Measurements from ENCODE around the gene GFRA3.
A peak's percentile ranks its signal among the peaks of the same experiment; 100 is the strongest.
"Not testable (repeated sequence)": the region's sequence is repeated elsewhere in the genome, so short reads cannot be mapped to it uniquely, and the experiment has no call there.

Gene GFRA3, protein sequence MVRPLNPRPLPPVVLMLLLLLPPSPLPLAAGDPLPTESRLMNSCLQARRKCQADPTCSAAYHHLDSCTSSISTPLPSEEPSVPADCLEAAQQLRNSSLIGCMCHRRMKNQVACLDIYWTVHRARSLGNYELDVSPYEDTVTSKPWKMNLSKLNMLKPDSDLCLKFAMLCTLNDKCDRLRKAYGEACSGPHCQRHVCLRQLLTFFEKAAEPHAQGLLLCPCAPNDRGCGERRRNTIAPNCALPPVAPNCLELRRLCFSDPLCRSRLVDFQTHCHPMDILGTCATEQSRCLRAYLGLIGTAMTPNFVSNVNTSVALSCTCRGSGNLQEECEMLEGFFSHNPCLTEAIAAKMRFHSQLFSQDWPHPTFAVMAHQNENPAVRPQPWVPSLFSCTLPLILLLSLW

DNA sequence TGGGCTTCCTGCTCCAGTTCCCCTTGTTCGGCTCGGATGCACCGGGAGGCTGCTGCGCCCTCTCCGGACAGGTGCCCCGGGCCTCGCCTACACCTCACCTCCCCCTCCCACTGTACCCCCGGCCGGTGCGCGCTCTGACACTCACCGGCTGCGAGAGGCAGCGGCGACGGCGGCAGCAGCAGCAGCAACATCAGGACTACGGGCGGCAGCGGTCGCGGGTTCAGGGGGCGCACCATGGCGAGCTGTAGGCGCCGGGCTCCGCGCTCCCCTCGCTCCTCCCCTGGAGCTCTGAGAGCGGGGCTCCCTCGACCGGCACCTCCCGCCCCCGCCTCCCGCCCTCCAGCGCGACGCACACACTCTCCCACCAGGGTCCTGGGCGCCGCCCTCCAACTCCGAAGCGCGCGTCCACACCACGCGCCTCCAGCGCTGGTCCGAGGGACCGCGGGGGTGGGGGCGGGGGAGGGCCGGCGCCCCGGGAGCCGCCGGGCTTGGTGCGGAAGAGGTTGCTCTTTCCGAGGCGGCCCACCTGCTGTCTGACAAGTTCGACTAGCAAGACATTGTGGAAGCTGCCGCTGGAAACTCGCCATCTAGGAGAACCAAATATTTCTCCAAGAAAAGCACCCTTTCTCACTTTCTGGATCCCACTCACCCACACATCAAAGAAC is at the start of gene GFRA3:
GFRA3 (minus strand) TSS at position 433 of the 665 bp plus-strand sequence; CDS start at position 236, 197 bp downstream.
- peak; percentile 4 for DNase-seq

DNA sequence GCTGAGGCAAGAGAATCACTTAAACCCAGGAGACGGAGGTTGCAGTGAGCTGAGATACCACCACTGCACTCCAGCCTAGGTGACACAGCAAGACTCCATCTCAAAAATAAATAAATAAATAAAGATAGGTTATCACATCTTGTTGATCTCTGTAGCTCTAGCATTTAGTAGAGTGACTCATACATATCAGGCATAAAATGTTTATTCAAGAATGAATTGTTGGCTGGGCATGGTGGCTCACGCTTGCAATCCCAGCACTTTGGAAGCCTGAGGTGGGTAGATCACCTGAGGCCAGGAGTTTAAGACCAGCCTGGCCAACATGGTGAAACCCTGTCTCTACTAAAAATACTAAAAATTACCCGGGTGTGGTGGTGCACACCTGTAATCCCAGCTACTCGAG is 43.8 kb upstream of the GFRA3 start:
- not testable (repeated sequence) for DNase-seq

DNA sequence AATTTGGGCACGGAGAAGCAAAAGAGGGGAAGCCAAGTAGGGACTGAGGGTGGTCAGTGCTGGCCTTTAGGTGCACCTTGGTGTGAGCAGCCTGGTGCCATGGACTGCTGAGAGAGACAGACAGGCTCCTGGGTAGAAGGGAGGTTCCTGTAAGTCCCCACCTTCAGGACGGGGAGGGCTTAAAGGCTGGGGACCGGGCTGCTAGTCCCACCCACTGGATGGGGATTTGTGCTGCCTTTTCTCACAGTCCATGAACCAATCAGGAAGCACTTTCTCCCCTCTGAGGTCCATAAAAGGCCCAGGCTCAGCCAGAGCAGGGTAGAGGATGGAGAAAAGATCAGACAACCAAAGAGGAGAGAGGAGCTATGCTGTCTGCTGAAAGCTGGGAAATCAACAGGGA is 41.9 kb upstream of the GFRA3 start:
- DNase-seq, result no peak

DNA sequence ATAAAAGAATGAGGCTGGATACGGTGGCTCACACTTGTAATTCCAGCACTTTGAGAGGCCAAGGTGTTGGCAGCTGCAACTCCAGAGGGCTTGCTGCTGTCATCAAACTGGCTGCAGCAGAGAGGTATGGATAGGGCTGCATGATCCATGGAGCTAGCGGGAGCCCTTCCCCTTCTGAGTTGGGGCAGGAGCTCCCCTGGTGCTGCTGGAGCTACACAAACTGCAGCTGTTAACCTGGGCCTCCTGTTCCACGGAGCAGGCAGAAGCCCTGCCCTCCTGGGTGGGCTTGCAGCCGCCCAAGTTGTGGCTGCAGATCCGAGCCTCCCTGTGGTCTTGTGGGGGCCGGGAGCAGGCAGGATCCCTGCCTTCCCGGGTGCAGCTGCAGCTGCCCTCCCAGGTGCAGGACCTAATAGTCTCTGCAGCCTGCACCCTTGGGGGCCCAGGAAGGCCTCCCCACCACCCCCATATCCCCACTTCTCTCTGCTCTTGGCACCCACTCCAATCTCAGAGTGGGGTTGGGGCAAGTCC is 41.4 kb upstream of the GFRA3 start:
- no peak for DNase-seq

DNA sequence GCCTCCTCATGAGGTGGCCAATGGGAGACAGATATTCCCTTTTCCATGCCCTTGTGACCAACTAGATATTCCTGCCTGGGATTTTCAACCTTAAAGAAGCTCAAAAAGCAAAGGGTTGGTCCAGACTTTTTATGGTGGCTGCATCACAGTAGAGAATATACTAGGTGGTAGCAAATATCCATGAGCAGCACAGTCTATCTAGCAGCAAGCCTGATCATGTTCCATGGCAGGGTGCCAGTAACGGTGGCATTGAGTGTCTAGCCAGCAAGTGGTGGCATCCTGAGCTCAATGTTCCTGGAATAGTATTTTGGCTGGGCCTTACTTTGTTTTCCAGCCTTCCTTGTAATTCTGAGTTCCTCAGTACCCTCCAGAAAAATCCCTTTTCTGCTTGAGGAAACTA is 31.4 kb upstream of the GFRA3 start:
- DNase-seq, result no peak

DNA sequence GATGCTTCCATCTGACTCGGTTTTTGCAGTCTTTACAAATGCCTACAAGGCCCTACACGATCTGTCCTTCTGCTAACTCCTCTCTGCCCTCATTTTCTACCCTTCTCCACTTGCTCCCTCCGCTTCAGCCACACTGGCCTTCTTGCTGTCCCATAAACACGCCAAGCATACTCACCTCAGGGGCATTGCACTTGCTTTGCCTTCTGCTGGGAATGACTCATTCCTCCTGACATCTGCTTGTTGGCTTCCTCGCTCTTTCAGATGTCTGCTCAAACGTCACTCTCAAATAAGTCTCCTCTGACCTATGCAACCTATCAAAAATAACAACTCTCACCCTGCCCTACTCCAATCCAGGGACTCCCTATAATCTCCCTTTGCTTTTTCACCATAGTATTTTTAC is 29.0 kb upstream of the GFRA3 start:
- DNase-seq, result no peak

DNA sequence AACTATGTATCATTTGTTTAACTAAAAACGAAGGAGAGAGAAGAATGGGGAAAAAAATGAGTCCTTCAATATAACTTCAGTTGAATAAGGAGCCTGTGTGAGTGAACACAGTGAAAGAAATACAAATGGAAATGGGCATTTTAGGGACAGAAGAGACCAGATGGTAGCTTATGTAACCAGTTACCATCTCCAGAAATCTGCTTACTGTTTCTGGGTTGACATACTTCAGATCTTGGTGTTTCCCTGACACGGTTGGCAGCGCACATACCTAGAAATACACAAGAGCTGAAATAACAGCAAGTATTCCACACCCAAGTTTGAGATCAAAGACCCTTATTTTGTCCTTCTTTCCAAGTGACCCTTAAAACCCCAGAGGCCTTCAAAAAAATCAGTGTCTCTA is 14.9 kb upstream of the GFRA3 start:
- DNase-seq, result no peak

DNA sequence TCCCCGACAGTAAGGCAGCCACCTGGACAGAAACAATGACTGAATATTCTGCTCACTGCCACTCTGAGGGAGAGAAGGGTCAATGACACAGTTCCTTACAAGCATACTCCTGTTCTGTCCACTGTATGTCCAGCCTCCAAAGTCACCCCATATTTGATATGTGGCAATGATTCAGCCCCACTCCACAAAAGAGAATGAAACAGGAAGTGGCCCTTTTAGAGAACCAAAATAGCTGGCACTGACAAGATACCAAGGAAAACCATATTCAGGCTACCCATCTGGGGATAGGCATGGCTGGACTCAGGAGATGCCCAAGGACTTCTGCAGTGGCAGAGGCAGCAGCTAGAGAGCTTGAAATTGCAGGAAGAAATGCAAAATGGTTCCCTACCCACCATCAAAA is 12.8 kb upstream of the GFRA3 start:
- no peak for DNase-seq

DNA sequence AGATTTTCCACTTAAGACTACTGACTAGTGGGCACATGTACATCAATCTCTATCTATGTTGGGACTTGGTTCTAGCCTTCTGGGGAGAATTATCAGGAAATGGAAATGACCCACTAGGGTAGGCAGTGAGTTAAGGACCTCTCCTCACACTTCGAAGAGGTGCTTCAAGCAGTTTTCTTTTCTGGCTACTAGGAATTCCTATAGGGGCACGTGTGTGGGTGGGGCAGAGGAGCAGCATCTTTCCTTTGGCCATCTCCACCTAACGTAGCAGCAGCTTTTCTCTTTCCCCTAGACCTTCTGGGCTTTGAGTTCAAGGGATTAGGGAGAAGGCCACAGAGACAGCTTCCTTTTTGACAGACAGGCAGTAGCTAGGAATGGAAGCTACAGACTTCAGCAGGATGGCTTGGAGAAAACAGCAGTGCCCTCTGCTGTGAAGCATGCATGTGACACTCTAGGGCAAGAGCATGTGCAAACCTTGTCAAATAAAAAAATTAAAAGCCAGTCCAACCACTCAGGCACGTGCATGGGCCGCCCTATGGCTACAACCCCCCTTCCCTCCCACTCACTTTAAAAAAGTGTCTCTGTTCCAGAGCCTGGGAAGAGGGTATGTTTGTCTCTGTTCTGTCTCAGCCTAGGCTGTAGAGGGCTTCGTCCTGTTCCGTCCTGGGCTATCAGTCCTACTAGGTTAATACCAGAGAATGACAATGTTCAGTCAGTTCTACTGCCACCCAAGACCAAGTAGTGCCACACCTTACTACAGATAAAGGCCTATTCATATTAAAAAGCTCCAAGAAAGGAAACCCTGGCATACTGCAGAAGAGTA is 8.7 kb upstream of the GFRA3 start:
- DNase-seq, result no peak

DNA sequence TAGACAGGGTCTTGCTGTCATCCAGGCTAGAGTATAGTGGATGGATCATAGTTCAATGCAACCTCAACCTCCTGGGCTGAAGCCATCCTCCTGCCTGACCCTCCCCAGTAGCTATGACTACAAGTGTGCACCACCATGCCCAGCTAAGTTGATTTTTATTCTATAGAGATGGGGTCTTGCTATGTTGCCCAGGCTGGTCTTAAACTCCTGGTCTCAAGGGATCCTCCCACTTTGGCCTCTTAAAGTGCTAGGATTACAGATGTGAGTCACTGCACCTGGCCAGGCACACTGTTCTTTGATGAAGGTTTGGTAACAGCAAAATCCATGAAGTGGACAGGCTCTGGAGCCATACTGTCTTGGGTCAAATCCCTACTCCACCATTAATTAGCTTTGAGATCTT is 6.5 kb upstream of the GFRA3 start:
- no peak for DNase-seq

DNA sequence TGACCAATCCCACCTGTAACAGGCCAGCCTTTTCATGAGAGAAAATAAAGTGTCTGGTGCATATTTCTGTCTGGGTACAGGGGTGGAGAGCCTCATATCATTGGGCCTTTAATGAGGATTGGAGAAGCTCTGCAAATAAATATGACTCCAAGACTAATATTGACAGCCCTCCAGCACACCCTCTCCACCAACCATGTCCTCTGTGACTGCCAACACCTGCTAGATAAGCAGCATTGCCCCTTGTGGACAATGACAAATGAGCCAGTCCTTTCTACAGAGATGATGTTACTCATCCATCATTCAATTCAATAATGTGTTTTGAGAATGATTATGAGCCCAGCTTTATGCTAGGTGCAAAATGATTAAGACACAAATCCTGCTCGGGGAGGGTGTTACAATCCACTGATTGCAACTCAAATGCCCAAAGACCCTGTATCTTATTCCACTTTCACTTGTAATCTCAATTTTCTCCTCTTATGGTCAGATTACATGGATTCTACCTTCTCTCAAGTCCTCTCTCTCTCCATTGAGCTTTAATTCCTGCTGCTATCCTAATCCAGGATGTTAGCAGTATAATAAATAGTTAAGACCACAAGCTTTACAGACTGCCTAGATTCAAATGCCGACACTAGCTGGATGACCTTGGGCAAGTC is 2.1 kb upstream of the GFRA3 start:
- no peak for DNase-seq

DNA sequence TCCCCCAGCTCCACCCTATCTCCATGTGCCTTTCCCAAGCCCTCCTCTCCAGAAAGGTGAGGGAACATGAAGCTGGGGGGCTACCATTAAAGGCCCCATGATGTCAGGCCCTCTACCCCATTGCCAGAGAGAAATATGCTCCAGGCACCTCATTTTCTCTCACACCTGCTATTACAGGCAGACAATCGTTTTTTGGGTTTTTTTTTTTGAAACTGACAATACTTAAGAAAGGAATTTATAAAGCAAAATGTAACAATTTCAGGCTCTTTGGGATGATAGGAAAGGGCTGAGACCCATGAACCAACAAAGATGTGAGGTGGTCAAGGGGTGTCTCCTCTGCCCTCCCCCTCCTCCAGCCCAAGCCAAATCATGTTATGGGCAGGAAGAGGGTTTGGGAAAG is 1.5 kb upstream of the GFRA3 start:
- DNase-seq, result no peak

DNA sequence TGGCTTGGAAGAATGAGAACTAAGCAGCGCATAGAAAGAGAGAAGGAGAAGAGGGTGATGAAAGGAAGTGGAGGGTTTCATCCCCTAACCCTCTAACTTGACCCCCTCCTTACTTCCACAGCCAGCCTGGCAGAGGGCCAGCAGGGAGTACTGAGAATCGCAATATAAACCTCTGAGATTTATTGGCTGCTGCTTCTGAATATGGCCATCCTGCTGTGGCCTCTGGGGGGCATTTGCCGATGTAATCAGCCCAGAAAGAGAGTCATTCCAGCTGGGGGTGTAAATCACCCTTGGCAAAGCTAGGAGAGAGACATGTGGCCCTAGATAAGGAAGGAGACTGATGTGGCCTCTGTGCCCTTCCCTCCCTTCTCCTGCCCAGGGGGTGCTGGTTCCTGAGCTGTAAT is 960 bp upstream of the GFRA3 start:
- no peak for DNase-seq

DNA sequence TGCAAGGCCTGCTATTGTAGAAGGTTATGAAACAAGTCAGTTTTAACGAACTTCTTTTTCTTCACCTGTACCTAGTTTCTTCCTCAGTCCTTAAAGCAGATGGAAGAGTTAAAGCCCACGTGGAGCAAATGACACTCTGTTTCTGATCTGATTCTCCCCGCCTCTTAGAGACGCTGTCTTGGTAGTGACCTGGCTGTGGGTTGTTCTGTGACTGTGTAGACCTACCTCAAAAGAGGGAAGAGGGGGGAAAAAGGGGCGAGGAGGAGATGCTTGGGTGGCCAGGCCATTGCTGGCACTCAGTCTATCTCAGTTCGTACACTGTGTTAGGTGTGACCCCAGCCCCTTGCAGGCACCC is 610 bp downstream of the GFRA3 start:
- no peak for DNase-seq

DNA sequence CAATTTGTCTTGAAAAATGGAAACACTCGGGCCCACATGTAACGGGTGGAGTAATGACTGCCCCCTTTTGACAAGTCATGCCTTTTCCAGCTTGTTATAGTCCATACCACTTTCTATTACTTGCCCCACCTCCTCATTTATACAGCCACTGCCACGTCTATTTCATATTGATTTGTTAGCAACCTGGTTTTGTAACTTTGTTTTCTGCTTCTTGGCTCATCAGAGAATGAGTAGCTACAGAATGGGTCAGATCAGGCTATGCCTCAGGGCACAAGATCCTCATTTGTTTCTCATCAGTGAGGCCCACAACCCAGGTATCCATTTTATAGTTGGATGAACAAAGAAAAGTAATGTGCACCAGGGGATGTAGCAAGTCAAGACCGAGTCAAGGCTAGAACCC is 1.7 kb downstream of the GFRA3 start:
- no peak for DNase-seq

DNA sequence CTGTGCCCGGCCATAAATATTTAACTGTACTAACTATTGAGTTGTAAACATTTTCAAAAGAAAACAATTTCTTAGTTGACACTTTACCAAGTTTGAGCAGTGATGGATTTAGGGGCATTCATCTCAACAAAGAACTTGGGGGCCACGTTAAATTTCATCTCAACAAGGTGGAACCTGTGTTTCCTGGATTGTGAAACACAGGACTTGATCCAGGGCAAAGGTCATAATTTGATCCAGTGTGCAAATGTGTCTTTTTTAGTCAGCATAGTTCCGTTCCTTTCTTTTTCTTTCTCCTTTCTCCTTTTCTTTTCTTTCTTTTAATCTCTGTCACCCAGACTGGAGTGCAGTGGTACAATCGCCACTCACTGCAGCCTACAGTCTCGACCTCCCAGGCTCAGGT is 3.1 kb downstream of the GFRA3 start:
- DNase-seq, result no peak

DNA sequence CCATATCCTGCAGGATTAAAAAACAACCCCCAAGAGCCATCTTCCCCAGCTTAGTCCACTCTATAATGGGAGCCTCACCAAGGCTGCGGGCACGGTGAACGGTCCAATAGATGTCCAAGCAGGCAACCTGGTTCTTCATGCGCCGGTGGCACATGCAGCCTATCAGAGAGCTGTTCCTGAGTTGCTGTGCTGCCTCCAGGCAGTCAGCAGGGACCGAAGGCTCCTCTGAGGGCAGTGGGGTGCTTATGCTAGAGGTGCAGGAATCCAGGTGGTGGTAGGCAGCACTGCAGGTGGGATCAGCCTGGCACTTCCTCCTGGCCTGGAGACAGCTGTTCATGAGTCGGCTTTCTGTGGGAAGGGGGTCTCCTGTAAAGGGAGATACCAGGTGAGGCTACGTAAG is 10.2 kb downstream of the GFRA3 start:
- DNase-seq, result no peak

DNA sequence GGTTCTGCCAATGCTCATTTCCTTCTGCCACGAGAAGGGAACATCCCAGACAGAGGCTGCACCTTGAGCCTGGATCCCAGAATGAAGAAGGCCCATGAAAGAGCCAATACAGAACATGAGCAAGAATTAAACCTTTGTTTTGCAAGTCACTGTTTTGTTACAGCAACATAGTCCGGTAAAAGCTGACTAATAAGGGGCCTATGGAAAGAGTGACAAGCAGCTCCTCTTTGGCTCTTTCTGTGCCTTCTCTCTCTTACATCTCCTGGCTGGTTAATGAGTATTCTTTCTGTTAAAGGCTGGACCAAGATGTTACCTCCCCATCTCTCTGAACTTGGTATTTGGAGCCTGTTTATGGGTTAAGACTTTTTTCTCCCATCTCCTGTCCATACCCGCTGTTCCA is 10.8 kb downstream of the GFRA3 start:
- DNase-seq, result no peak

DNA sequence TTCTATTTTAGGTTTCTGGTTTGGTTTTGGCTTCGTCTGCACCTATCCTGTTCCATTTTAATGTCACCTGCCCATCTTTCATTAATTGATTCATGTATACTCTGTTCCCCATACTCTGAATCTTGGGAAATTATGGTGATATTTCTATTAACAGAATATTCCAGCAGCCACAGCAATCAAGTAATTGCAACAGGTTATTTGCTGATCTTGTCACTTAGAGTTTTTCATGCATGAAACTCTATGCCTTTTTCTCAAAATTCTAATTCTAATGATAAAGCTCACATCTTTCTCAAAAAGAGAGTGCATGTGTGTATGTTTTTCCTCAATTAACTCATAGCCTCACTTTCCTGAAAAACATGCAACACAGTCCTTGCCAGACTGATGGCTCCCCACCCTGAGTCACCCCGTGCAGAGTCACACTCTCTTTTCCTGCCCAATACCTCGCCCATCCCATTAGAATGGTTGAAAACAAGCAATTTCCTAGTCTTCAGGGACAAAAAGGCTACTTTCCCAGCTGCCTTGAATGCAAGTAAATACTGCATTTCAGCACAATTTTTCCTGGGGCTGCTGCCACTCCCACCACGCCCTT is 15.6 kb downstream of the GFRA3 start:
- DNase-seq, result no peak

DNA sequence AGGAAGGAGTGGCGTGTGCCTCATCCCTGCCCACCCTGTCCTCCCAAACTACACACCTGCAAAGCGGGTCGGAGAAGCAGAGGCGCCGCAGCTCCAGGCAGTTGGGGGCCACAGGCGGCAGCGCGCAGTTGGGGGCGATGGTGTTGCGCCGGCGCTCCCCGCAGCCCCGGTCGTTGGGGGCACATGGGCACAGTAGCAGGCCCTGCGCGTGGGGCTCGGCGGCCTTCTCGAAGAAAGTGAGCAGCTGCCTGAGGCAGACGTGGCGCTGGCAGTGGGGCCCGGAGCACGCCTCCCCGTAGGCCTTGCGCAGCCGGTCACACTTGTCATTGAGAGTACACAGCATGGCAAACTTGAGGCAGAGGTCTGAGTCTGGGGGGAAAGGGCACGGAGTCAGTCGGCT is 16.8 kb downstream of the GFRA3 start:
- no peak for DNase-seq

DNA sequence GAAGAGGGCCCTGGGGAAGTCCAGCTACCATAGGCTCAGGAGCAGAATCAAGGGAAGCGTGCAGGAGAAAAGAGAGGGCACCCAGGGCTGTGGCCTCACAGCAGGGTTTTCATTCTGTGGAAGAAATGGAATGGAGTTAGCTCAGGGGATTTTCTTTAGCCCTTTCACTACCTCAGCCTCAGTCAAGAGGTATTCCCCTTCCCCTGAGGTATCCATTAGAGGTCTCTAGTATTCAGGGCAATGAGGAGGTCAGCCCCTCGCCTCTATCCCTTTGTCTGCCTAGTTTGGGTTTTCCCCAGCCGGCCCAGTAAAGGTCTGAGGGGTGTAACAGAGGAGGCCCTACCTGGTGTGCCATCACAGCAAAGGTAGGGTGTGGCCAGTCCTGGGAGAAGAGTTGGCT is 21.5 kb downstream of the GFRA3 start:
- DNase-seq, result no peak

DNA sequence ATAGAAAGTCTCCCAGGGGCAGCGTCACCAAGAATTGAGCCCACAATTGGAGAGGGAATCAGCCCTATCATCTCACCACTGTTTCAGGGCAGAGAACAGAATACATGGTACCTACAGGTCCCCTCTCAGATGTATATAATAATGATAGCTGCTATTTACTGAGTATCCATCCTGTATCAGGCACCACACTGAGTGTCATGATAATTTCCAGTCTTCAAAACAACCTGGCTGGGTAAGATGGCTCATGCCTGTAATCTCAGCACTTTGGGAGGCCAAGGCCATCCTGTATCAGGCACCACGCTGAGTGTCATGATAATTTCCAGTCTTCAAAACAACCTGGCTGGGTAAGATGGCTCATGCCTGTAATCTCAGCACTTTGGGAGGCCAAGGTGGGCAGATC is 26.6 kb downstream of the GFRA3 start:
- DNase-seq, result not testable (repeated sequence)

DNA sequence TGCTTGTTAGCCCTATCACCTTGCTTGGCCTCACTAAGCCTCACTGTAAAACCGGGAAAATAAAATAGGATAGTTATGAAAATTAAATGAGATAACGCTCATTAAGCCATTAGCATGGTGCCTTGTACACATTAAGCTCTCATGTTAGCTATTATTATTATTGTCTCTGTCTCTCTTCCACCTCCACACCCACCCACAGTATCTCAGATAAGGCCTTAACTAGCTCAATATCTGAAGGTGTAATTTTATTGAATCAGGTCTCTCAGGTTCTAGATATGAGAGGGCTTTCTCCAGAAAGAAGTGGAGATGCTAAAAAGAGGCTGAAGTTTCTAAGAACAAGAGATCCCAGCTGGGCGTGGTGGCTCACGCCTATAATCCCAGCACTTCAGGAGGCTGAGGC is 27.6 kb downstream of the GFRA3 start:
- DNase-seq, result no peak
